NCI-H146 (cell line): ENCODE measurements around the gene AVPI1.
"Not testable (repeated sequence)": the region's sequence is repeated elsewhere in the genome, so short reads cannot be mapped to it uniquely, and the experiment has no call there.

ENCODE experiments used
- DNase-seq: peaks from one replicate; lab custom pipeline; 2025; lab: John Stamatoyannopoulos, UW

The AVPI1 gene

GRCh38 chr10:97682042-97682441 is 5.0 kb downstream of the AVPI1 start:
- DNase-seq = no peak

GRCh38 chr10:97679594-97679993 is 7.4 kb downstream of the AVPI1 start:
- no peak for DNase-seq

- peak; percentile 48 for DNase-seq
Measured at GRCh38 chr10:97676770-97677581, 10.1 kb downstream of the AVPI1 start.

DNA sequence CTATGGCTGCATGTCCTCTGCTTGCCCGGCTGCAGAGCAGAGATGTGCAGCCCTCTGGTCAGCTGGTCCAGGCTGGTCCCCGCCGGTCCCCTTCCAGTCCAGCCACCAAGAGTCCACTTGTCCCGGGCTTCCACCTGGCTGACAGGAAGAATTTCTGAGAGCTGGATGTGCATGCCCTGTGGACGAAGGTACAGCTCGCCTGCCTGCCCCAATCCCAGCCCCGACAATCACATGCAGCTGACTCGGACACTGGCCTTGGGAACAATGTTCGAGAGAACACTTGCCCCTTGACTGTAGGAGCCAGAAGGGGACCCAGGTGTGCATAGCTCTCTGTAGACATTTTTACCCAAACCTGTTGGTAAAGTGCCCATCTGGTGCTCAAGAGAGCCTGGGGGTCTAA is 11.8 kb downstream of the AVPI1 start:
- DNase-seq = no peak

DNA sequence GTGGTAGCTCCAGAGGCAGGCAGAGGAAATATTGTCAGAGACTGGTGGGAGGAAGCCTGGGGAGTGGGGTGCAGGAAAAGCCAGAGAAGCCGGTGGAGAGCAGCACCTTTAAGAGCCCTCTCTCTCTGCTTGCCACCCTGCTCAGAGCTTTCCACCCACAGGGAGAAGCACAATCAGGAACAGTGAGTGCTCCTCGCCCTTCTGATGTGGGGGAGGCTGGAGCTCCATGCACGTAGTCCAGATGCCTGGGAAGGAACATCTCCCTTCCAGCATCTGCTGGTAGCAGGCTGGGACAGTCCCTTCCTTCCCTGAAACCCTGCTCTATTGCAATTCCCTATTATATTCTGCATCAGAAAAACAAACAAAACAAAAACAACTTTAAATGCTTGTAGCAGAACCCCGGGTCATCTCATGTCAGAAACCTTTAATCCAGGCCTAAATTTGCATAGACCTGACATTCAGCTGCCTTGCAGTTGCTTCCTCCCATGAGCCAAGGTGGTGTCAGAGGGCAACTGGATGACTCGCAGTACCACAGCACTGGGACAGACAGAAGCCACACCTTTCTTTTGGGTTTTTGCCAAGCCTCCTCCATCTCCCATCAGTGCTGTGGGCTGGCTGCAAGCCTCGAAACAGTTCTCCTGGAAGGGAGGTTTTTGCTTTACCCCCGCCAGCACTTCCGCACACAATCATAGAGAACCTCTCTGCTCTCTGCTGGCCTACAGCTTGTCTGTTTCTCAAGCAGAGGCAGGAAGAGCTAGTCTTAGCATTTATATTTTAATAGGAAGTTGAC is 13.1 kb downstream of the AVPI1 start:
- DNase-seq = no peak

GRCh38 chr10:97669571-97669970 is 17.5 kb downstream of the AVPI1 start:
- no peak for DNase-seq

- DNase-seq = no peak
Measured at GRCh38 chr10:97667463-97667862, 19.6 kb downstream of the AVPI1 start.

- no peak for DNase-seq
Measured at GRCh38 chr10:97666992-97667391, 20.0 kb downstream of the AVPI1 start.

- no peak for DNase-seq
Measured at GRCh38 chr10:97664282-97664850, 22.7 kb downstream of the AVPI1 start.

DNA sequence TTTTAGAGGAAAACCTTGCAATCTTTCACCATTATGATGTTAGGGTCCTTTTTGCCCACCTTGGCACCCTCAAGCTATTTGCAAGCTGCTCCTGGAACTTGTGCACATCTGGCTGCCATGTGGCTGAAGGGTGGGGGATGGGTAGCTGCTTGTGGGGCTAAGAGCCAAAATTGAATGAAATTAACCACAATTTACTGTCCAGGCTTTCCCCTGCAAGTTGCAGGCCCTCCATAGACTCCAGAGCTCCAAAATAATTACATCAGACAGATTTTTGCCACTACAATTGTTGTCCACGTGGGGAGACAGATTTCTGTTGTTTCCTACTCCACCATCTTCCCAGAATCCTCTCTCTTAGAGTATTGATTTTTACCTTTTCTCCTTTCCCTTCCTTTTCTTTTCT is 27.5 kb downstream of the AVPI1 start:
- no peak for DNase-seq

GRCh38 chr10:97656777-97657176 is 30.3 kb downstream of the AVPI1 start:
- no peak for DNase-seq

DNA sequence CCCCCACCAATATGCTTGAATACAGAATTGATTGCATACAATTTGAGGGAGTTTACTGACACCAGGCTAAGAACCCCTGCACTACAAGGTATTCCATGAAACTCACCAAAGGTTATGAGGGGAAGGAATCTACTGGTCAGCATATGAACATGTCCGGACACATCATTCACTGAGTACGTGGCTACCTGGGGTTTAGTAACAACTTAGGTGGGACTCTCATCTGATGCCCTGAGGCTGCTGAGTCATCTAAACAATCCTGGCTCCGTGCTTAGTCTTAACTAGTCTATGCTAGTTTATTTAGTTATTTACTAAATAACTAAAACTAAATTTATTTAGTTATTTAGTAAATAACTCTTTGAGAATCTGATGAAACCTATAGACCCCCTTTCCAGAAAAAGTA is 35.3 kb downstream of the AVPI1 start:
- no peak for DNase-seq

DNA sequence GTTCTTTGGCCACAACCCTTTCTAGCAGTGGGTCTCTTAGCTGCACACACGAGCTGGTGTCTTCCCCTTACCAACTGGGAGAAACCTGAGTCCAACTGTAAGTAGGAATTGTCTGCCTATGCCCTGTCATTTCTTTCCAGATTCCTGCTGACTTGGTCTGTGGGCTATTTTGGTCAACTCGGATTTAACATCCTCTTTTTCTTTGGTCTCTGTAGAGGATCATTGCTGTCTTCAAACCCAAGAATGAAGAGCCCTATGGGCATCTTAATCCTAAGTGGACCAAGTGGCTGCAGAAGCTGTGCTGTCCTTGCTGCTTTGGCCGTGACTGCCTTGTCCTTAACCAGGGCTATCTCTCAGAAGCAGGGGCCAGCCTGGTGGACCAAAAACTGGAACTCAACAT is 36.3 kb downstream of the AVPI1 start:
- DNase-seq = no peak

DNA sequence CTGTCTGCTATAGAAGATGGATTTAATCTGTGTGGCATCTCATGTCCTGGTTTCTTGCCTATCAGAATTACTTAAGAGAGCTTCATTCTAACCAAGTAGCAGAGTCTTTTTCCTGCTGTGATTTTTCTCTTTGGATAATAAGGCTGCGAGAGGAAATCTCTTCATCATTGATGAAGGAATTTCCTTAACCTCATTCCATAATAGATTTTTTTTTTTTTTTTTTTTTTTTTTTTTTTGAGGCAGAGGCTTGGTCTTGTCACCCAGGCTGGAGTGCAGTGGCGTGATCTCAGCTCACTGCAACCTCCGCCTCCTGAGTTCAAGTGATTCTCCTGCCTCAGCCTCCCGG is 37.7 kb downstream of the AVPI1 start:
- not testable (repeated sequence) for DNase-seq

DNA sequence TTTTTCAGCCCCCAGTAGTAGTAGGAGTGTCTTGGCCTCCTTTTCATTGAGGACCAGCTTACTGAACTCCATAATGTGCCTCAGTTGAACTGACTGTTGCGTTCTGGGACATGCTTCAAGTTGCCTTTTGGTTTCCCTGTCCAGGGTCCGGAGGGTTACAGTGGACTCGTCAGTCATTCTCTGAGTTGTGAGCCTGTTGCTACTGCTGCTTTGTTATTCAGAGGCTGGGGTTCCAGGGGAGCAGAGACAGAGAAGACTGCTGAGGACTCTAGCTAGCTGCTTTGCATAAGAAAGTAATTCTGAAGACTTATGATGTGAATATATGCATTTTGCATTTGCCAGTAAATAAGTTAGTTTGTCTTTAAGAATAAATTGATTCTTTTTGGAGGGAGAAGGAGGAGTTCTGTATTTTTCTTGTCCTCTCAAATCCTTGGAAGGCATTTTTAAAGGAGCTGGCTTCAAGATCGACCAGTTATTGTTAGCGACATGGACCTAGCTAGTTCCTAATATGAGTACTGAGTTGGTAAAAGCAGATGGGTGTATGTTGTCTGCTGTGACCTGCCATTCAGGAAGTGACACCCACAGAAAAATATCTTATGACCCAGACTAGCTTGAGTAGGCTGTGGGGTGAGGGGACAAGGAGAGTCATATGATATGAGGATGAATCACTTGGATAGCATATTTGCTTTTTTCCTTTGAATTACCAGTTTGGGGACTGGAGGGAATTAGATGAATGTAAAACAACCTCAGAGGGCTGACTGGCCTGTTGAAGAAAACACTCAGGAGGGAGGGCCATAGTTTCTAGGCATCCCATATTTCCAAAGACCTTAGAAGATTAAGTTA is 38.3 kb downstream of the AVPI1 start:
- DNase-seq = no peak

DNA sequence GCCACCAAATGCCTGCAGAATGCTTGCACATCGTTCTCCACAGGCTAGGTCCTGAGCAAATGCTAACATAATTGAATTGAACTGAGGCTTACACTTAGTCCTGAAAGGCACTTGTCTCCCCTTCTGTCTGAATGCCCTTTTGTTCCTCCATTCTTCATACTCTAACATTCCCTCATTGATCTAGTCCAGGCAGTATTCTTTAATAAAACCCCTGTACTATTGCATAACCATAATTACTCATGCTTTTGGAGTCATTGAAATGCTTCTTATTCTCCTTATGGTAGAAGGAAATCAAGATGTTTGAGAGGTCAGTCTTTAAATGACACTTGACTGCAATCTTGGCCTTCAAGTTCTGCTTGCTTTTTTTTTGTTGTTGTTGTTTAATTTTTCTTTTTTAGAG is 39.5 kb downstream of the AVPI1 start:
- no peak for DNase-seq

- DNase-seq = no peak
Measured at GRCh38 chr10:97644936-97645335, 42.1 kb downstream of the AVPI1 start.

DNA sequence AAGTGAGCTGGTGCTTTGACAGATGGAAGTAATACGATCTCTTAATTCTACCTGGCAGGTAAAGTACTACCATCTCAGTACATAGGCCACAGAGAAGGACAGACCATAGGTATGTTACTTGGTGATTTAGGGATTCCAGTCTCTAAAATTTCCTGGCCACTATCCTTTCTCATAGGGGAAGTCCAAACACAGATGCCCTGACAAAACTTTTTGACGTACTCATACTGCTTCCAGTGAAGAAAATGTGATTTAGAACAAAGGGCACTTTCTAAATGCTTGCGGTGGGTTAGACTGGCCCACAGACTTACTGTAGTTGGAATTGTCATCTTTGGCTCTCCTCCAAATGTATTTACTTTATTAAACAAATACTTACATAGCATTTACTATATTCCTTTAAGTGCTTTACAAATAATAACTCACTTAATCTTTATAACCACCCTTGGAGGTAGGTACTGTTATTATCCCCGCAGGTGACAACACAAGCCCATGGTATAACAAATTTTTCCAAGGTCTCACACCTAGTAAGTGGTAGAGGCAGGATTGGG is 43.5 kb downstream of the AVPI1 start:
- peak; percentile 10 for DNase-seq

DNA sequence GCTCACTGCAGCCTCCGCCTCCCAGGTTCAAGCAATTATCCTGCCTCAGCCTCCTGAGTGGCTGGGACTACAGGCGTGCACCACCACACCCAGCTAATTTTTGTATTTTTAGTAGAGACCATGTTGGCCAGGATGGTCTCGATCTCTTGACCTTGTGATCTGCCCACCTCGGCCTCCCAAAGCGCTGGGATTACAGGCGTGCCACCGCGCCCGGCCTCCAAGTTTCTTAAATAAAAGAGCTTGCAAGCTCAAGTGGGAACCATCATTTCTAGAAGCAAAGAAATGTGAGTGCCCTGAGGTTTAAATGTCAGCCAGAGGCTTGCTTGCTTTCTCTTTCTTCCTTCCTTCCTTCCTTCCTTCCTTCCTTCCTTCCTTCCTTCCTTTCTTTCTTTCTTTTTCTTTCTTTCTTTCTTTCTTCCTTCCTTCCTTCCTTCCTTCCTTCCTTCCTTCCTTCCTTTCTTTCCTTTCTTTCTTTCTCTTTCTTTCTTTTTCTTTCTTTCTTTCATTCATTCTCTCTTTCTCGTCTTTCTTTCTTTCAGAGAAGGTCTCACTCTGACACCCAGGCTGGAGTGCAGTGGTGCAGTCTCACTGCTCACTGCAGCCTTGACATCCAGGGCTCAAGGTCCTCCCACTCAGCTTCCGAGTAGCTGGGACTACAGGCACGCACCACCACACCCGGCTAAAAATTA is 44.4 kb downstream of the AVPI1 start:
- DNase-seq = not testable (repeated sequence)

GRCh38 chr10:97640868-97641811 is 45.9 kb downstream of the AVPI1 start:
- peak; percentile 19 for DNase-seq
